K562 (cell line): ENCODE data around the gene TEX50. TPM values are rescaled to one million over a fixed set of nuclear protein-coding genes. Genes with fewer than 3 reads are reported as not detected.

Experiments used
- ATAC-seq: fragments of 200-7000 bp; cut with Tn5 transposase; 3 replicates; pipeline ENCODE4 v1.9.1; 2020; ENCODE audit warnings: moderate library complexity
- BruUV-seq: library from RNA; stranded (reverse); fragments of 400-500 nt; replicated peaks from 2 replicates; lab custom pipeline; 2021; lab: Mats Ljungman, UMichigan
- CTCF ChIA-PET: fragments of 300-600 bp; formaldehyde crosslinking; extraction: SDS; loops from one replicate; lab custom pipeline; 2021; ENCODE audit warnings: low intra/inter-chr PET ratio; lab: Yijun Ruan, JAX
- POLR2A ChIA-PET: fragments of 300-600, 350-650 bp; sonication (Branson Sonifier 250); formaldehyde crosslinking; extraction: SDS; loops from one replicate; lab custom pipeline; 2021; ENCODE audit warnings: antibody characterized with exemption, inconsistent platforms; lab: Yijun Ruan, JAX
- DNase-seq, 4 experiments: peaks; one replicate each; pipeline versions ENCODE4 v3.0.0 to v3.0.0-alpha.2; 2011 to 2018; ENCODE audit warnings: low spot score in 3 of 4, mixed read lengths in 3 of 4; ENCODE audit errors: extremely low read depth in 1 of 4
- FAIRE-seq: peaks from 2 replicates; lab custom pipeline; 2011; peaks lifted over from hg19 to GRCh38; lab: Jason Lieb, UNC
- H2AFZ ChIP-seq: 2 replicates; pipeline ENCODE4 v1.6.0; 2011; ENCODE audit warnings: low read depth, low read length, control low read depth, inconsistent platforms
- H3K27ac ChIP-seq: fragments of 200-600 bp; 3 replicates; pipeline ENCODE4 v1.8.0; 2011; ENCODE audit warnings: low read depth, mild to moderate bottlenecking, control low read depth, inconsistent platforms, low read length, moderate library complexity, mixed read lengths; ENCODE audit errors: extremely low read depth
- H3K27me3 ChIP-seq, 2 experiments: fragments of 300-600 bp in 1 of 2; 2 replicates in 1 of 2; 3 replicates in 1 of 2; pipeline versions ENCODE4 v1.6.0 to v1.8.0; 2011; ENCODE audit warnings: inconsistent platforms in 2 of 2, low read length in 2 of 2, mild to moderate bottlenecking in 1 of 2, mixed read lengths in 1 of 2, moderate library complexity in 1 of 2; ENCODE audit not compliant: control insufficient read depth in 2 of 2, insufficient read depth in 2 of 2
- H3K36me3 ChIP-seq: fragments of 300-600 bp; 3 replicates; pipeline ENCODE4 v1.8.0; 2011; ENCODE audit warnings: mild to moderate bottlenecking, low read length, inconsistent platforms; ENCODE audit not compliant: control insufficient read depth, insufficient read depth
- H3K4me1 ChIP-seq, 2 experiments: fragments of 200-600 bp in 1 of 2; replicated peaks in 1 of 2; 2 replicates in 1 of 2; 3 replicates in 1 of 2; pipeline versions ENCODE4 v1.5.1 to v1.8.0; 2011; ENCODE audit warnings: inconsistent platforms in 2 of 2, low read length in 2 of 2, mild to moderate bottlenecking in 1 of 2, mixed read lengths in 1 of 2, moderate library complexity in 1 of 2; ENCODE audit not compliant: control insufficient read depth in 2 of 2, insufficient read depth in 2 of 2
- H3K4me2 ChIP-seq: 2 replicates; pipeline ENCODE4 v1.6.1; 2011; ENCODE audit warnings: low read length, control low read depth, inconsistent platforms, mixed read lengths; ENCODE audit not compliant: insufficient read depth
- H3K4me3 ChIP-seq: fragments of 200-600 bp; sonication (generic), shearing (Covaris generic); 2 replicates; pipeline ENCODE4 v1.5.1; 2016; ENCODE audit warnings: control low read depth, inconsistent platforms
- H3K79me2 ChIP-seq: fragments of 200-600 bp; 3 replicates; pipeline ENCODE4 v1.8.0; 2011; ENCODE audit warnings: low read length, inconsistent platforms; ENCODE audit not compliant: control insufficient read depth, insufficient read depth
- H3K9ac ChIP-seq, 2 experiments: 2 replicates each; pipeline versions ENCODE4 v1.6.0 to v1.6.1; 2011; ENCODE audit warnings: low read depth in 2 of 2, low read length in 2 of 2, control low read depth in 1 of 2, inconsistent platforms in 1 of 2, mild to moderate bottlenecking in 1 of 2, mixed read lengths in 1 of 2; ENCODE audit not compliant: insufficient read depth in 1 of 2
- H3K9me1 ChIP-seq: one replicate; pipeline ENCODE4 v1.6.0; 2011; ENCODE audit warnings: inconsistent platforms, mild to moderate bottlenecking, low read length, moderate library complexity; ENCODE audit not compliant: control insufficient read depth, insufficient read depth
- H3K9me3 ChIP-seq: replicated peaks from 2 replicates; pipeline ENCODE4 v1.5.1; 2011; ENCODE audit warnings: low read depth, low read length, inconsistent platforms; ENCODE audit not compliant: control insufficient read depth, insufficient read depth
- H4K20me1 ChIP-seq: replicated peaks from 2 replicates; pipeline ENCODE4 v1.6.1; 2011; ENCODE audit warnings: low read length, inconsistent platforms, mixed read lengths; ENCODE audit not compliant: control insufficient read depth, insufficient read depth
- ARHGAP35 ChIP-seq: fragments of 450-650 bp; IDR thresholded peaks from 2 replicates; pipeline ENCODE4 v1.6.1; 2018; ENCODE audit not compliant: partially characterized antibody
- COPS2 ChIP-seq: fragments of 450-650 bp; conservative IDR thresholded peaks from 2 replicates; pipeline ENCODE4 v1.6.1; 2016; ENCODE audit warnings: mild to moderate bottlenecking, moderate library complexity
- ESRRB ChIP-seq: fragments of 250-450 bp; sonication (Bioruptor Pico); IDR thresholded peaks from 2 replicates; pipeline ENCODE4 v1.5.0; 2020; ENCODE audit warnings: mild to moderate bottlenecking, moderate library complexity, borderline replicate concordance
- GATAD2B ChIP-seq: fragments of 450-650 bp; IDR thresholded peaks from 2 replicates; pipeline ENCODE4 v1.6.1; 2017; ENCODE audit warnings: mild to moderate bottlenecking, borderline replicate concordance
- HNRNPLL ChIP-seq: fragments of 200-400 bp; formaldehyde crosslinking; IDR thresholded peaks from 2 replicates; pipeline ENCODE4 v1.6.1; 2017; ENCODE audit warnings: low read length, low read depth, mild to moderate bottlenecking; ENCODE audit not compliant: poor library complexity, severe bottlenecking
- KLF13 ChIP-seq: fragments of 450-650 bp; IDR thresholded peaks from 2 replicates; pipeline ENCODE4 v1.6.1; 2016; ENCODE audit warnings: missing genetic modification characterization, low read depth, mild to moderate bottlenecking, missing compliant biosample characterization, moderate library complexity, borderline replicate concordance
- MED1 ChIP-seq: sonication (generic); formaldehyde crosslinking; IDR thresholded peaks from 2 replicates; pipeline ENCODE4 v1.8.1; 2023; ENCODE audit warnings: missing genetic modification reagents, borderline replicate concordance
- PTTG1 ChIP-seq: fragments of 450-650 bp; IDR thresholded peaks from 2 replicates; pipeline ENCODE4 v1.6.1; 2016; ENCODE audit warnings: low read depth, mild to moderate bottlenecking, missing genetic modification characterization, missing compliant biosample characterization
- SMARCE1 ChIP-seq: fragments of 450-650 bp; IDR thresholded peaks from 2 replicates; pipeline ENCODE4 v1.7.1; 2016; ENCODE audit warnings: mild to moderate bottlenecking
- SRF ChIP-seq, 2 experiments: fragments of 250-450, 450-650 bp in 1 of 2; sonication (Bioruptor Pico) in 1 of 2; sonication (generic) in 1 of 2; formaldehyde crosslinking; IDR thresholded peaks; 2 replicates each; pipeline versions ENCODE4 v1.5.0 to v1.5.1; 2020 to 2022; ENCODE audit warnings: mild to moderate bottlenecking in 1 of 2, missing genetic modification reagents in 1 of 2
- TARDBP ChIP-seq: fragments of 450-650 bp; IDR thresholded peaks from 2 replicates; pipeline ENCODE4 v1.6.1; 2016
- THRAP3 ChIP-seq: fragments of 450-650 bp; IDR thresholded peaks from 2 replicates; pipeline ENCODE4 v1.6.1; 2016; ENCODE audit warnings: mild to moderate bottlenecking, inconsistent platforms, borderline replicate concordance
- ZNF121 ChIP-seq: sonication (generic); formaldehyde crosslinking; conservative IDR thresholded peaks from 2 replicates; pipeline ENCODE4 v1.8.0; 2022; ENCODE audit warnings: missing genetic modification reagents
- ZNF212 ChIP-seq: fragments of 450-650 bp; formaldehyde crosslinking; IDR thresholded peaks from 2 replicates; pipeline ENCODE4 v1.4.0; 2020; ENCODE audit warnings: mild to moderate bottlenecking
- ZNF668 ChIP-seq: fragments of 250-450 bp; sonication (Bioruptor Pico); IDR thresholded peaks from 2 replicates; pipeline ENCODE4 v1.8.0; 2022; ENCODE audit warnings: mild to moderate bottlenecking, inconsistent platforms
- in situ Hi-C: fragments of 300-500 bp; cut with MboI; formaldehyde crosslinking; loops from 4 replicates; pipeline ENCODE4 v1.15.0; 2018; ENCODE audit warnings: inconsistent platforms, mixed read lengths
- intact Hi-C: fragments of 100-400 bp; cut with micrococcal nuclease; formaldehyde crosslinking; loops from 2 replicates; pipeline ENCODE4 v1.14.2; 2022
- polyA plus RNA-seq, 8 experiments: library from polyadenylated mRNA; depleted of rRNA in 4 of 8; stranded (reverse) in 5 of 8; unstranded in 3 of 8; fragments of >200 nt; fragmentation: Nextera tagmentation in 2 of 8; fragmentation: Illumina TruSeq in 1 of 8; extraction: Ambion mirVana in 2 of 8; extraction: Trizol in 1 of 8; gene quantifications; 2 replicates each; pipeline versions ENCODE4 v1.2.1 to v1.2.3, GENCODE V29; 2011 to 2014; ENCODE audit warnings: inconsistent platforms in 1 of 8, missing spikeins in 1 of 8
- total RNA-seq, 7 experiments: library from RNA; depleted of rRNA in 6 of 7; stranded (reverse); fragments of >200 nt in 6 of 7; fragmentation: Illumina TruSeq in 2 of 7; extraction: Trizol in 2 of 7; gene quantifications; 2 replicates each; pipeline versions ENCODE4 v1.2.1 to v1.2.3, GENCODE V29; 2011 to 2021; ENCODE audit warnings: low replicate concordance in 1 of 7
- TF ChIP-seq, protein P1 (sequence below), 2 experiments: fragments of 200-800 bp in 1 of 2; sonication (Bioruptor generic) in 1 of 2; sonication (generic) in 1 of 2; formaldehyde crosslinking in 1 of 2; IDR thresholded peaks in 1 of 2; conservative IDR thresholded peaks in 1 of 2; 2 replicates each; pipeline versions ENCODE4 v1.5.0 to v1.6.1; 2016 to 2020; ENCODE audit warnings: missing compliant biosample characterization in 1 of 2, missing genetic modification characterization in 1 of 2, missing genetic modification reagents in 1 of 2

The TEX50 gene
- total and polyA plus RNA-seq, 9 of the 15 experiments (the other 6 are each of a cell fraction or from before 2014, with no cell fraction given), result not detected

DNA sequence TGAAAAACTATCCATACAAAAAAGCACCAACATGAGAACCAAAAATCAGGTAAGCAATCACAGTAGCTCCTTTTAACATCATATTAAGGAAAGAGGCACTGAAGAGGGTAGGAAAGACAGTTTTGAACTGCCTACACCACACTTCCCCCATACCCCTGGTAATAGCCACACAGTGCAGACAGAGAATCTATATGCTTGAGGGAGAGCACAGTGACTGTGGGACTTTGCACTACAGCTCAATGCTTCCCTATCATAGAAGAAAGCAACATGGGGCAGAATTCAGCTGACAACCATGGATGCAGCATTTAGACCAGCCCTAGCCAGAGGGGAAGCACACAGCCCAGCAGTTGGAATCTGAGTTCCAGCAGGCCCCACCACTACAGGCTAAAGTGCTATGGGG is 7.9 kb upstream of the TEX50 start:
- H3K9me1 ChIP-seq, result no peaks in the 10 kb centered on the region
- no peak overlapping the region for H3K27ac ChIP-seq
- H3K9ac ChIP-seq, result no peak overlapping the region
- H3K4me1 ChIP-seq, result no peaks in the 10 kb centered on the region
- intact Hi-C loops (no loop called here), in situ Hi-C loops (no loop called here)
- H2AFZ ChIP-seq, result no peak overlapping the region; the same call in 1 of the 2 replicates
- no peaks in the 10 kb centered on the region for H3K9me3 ChIP-seq
- CTCF ChIA-PET, result no interaction called here
- no TSS peak for BruUV-seq
- POLR2A ChIA-PET, result interaction anchor here (0.7 kb wide), 1 partner anchor 23 kb away, joined by 3 read pairs; no protein-coding TSS in a partner anchor
- DNase-seq (no peak), ATAC-seq (peak; percentile 71), FAIRE-seq (no peak)
- H3K4me3 ChIP-seq, result no peak overlapping the region
- H3K79me2 ChIP-seq, result no peaks in the 10 kb centered on the region
- TF ChIP-seq KLF13 (tag), result no peak
- TF ChIP-seq, protein P1, sequence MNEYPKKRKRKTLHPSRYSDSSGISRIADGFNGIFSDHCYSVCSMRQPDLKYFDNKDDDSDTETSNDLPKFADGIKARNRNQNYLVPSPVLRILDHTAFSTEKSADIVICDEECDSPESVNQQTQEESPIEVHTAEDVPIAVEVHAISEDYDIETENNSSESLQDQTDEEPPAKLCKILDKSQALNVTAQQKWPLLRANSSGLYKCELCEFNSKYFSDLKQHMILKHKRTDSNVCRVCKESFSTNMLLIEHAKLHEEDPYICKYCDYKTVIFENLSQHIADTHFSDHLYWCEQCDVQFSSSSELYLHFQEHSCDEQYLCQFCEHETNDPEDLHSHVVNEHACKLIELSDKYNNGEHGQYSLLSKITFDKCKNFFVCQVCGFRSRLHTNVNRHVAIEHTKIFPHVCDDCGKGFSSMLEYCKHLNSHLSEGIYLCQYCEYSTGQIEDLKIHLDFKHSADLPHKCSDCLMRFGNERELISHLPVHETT (CRISPR knock-in tag; conservative IDR thresholded peaks at IDR 0.05 in 1 of 2, IDR thresholded peaks at IDR 0.05 in 1 of 2), result no peak
- TF ChIP-seq ESRRB (CRISPR knock-in tag), result no peak
- TF ChIP-seq ARHGAP35, result no peak
- TF ChIP-seq GATAD2B, result no peak
- no peak for TF ChIP-seq ZNF121
- TF ChIP-seq PTTG1 (tag), result no peak
- TF ChIP-seq ZNF212 (CRISPR knock-in tag), result no peak
- TF ChIP-seq ZNF668 (CRISPR knock-in tag), result no peak
- no peak for TF ChIP-seq THRAP3
- TF ChIP-seq SMARCE1, result no peak
- TF ChIP-seq TARDBP, result no peak
- TF ChIP-seq SRF (CRISPR knock-in tag; IDR thresholded peaks at IDR 0.05), result no peak
- TF ChIP-seq COPS2, result no peak
- no peak for TF ChIP-seq MED1 (CRISPR knock-in tag)
- no peak for TF ChIP-seq HNRNPLL
- H3K4me2 ChIP-seq, result no peak overlapping the region
- no peaks in the 10 kb centered on the region for H3K36me3 ChIP-seq
- no peaks in the 10 kb centered on the region for H3K27me3 ChIP-seq
- no peaks in the 10 kb centered on the region for H4K20me1 ChIP-seq
